KMS-11 (cell line): ENCODE data around the gene FBXL7.

Source experiments
- H2AFZ ChIP-seq: fragments of 200-600 bp; sonication (generic); 2 replicates; pipeline ENCODE4 v1.6.1; 2016; ENCODE audit warnings: antibody characterized with exemption, mixed run types, low read depth
- H3K27ac ChIP-seq: fragments of 200-600 bp; sonication (generic); 2 replicates; pipeline ENCODE4 v1.6.1; 2016; ENCODE audit warnings: mild to moderate bottlenecking, mixed run types
- H3K27me3 ChIP-seq: fragments of 200-600 bp; sonication (generic); 2 replicates; pipeline ENCODE4 v1.6.1; 2017; ENCODE audit warnings: mild to moderate bottlenecking, low read depth, mixed run types, moderate library complexity; ENCODE audit not compliant: insufficient read depth
- H3K36me3 ChIP-seq: fragments of 200-600 bp; sonication (generic); 2 replicates; pipeline ENCODE4 v1.6.1; 2017; ENCODE audit warnings: mild to moderate bottlenecking, mixed run types; ENCODE audit not compliant: insufficient read depth
- H3K4me1 ChIP-seq: fragments of 200-600 bp; sonication (generic); 2 replicates; pipeline ENCODE4 v1.6.1; 2016; ENCODE audit warnings: mild to moderate bottlenecking, low read depth, mixed run types; ENCODE audit not compliant: poor library complexity, severe bottlenecking
- H3K4me2 ChIP-seq: fragments of 200-600 bp; sonication (generic); 2 replicates; pipeline ENCODE4 v1.7.0; 2016; ENCODE audit warnings: mild to moderate bottlenecking, mixed run types
- H3K4me3 ChIP-seq: fragments of 200-600 bp; sonication (generic); IDR thresholded peaks from 2 replicates; pipeline ENCODE4 v1.6.1; 2017; ENCODE audit warnings: low read depth, low read length, mixed read lengths; ENCODE audit not compliant: insufficient read depth
- H3K79me2 ChIP-seq: fragments of 200-600 bp; sonication (generic); 2 replicates; pipeline ENCODE4 v1.6.1; 2016; ENCODE audit warnings: low read depth, mixed run types; ENCODE audit not compliant: insufficient read depth
- H3K9ac ChIP-seq: fragments of 200-600 bp; sonication (generic); 2 replicates; pipeline ENCODE4 v1.6.1; 2016; ENCODE audit warnings: mild to moderate bottlenecking, mixed run types
- H4K20me1 ChIP-seq: fragments of 200-600 bp; sonication (generic); 2 replicates; pipeline ENCODE4 v1.6.1; 2016; ENCODE audit warnings: mild to moderate bottlenecking, mixed run types; ENCODE audit not compliant: insufficient read depth
- CTCF ChIP-seq: fragments of 200-600 bp; sonication (generic); conservative IDR thresholded peaks from 2 replicates; pipeline ENCODE4 v1.6.1; 2017; ENCODE audit warnings: low read depth, mild to moderate bottlenecking, antibody characterized with exemption, low read length, moderate library complexity, mixed read lengths

The FBXL7 gene

GRCh38 chr5:15737036-15737821 is 237.2 kb downstream of the FBXL7 start:
- H3K4me1 ChIP-seq = no peaks in the 10 kb centered on the region
- no peak overlapping the region for H3K9ac ChIP-seq
- H3K27me3 ChIP-seq = no peaks in the 10 kb centered on the region
- no peak overlapping the region for H2AFZ ChIP-seq
- TF ChIP-seq CTCF = no peak
- no peaks in the 10 kb centered on the region for H3K36me3 ChIP-seq
- no peaks in the 10 kb centered on the region for H3K79me2 ChIP-seq
- no peak overlapping the region for H3K27ac ChIP-seq
- no peak overlapping the region for H3K4me2 ChIP-seq
- H3K4me3 ChIP-seq = no peak overlapping the region
- H4K20me1 ChIP-seq = no peaks in the 10 kb centered on the region

- Histone ChIP-seq H2AFZ (no peak overlapping the region), H3K4me2 (no peak overlapping the region), H3K79me2 (no peaks in the 10 kb centered on the region), H3K4me3 (no peak overlapping the region), H3K27me3 (no peaks in the 10 kb centered on the region), H4K20me1 (no peaks in the 10 kb centered on the region), H3K9ac (no peak overlapping the region), H3K27ac (no peak overlapping the region), H3K36me3 (no peaks in the 10 kb centered on the region), H3K4me1 (no peaks in the 10 kb centered on the region)
- no peak for TF ChIP-seq CTCF
These were observed 238.1 kb downstream of the FBXL7 start for GRCh38 chr5:15737871-15738664.

- Histone ChIP-seq H3K27me3 (no peaks in the 10 kb centered on the region), H3K4me3 (no peak overlapping the region), H3K36me3 (no peaks in the 10 kb centered on the region), H3K4me2 (no peak overlapping the region), H4K20me1 (no peaks in the 10 kb centered on the region), H3K27ac (no peak overlapping the region), H3K79me2 (no peaks in the 10 kb centered on the region), H3K4me1 (no peaks in the 10 kb centered on the region), H2AFZ (no peak overlapping the region), H3K9ac (no peak overlapping the region)
- TF ChIP-seq CTCF = no peak
These were observed 240.4 kb downstream of the FBXL7 start for GRCh38 chr5:15740383-15740782.

GRCh38 chr5:15741591-15741990 is 241.6 kb downstream of the FBXL7 start:
- Histone ChIP-seq H3K4me1 (no peaks in the 10 kb centered on the region), H3K9ac (no peak overlapping the region), H4K20me1 (no peaks in the 10 kb centered on the region), H3K36me3 (no peaks in the 10 kb centered on the region), H3K4me3 (no peak overlapping the region), H3K27me3 (no peaks in the 10 kb centered on the region), H3K4me2 (no peak overlapping the region), H2AFZ (no peak overlapping the region), H3K79me2 (no peaks in the 10 kb centered on the region), H3K27ac (no peak overlapping the region)
- no peak for TF ChIP-seq CTCF
